ENCODE measurements around the gene ZCCHC2.

ZCCHC2 gene

DNA sequence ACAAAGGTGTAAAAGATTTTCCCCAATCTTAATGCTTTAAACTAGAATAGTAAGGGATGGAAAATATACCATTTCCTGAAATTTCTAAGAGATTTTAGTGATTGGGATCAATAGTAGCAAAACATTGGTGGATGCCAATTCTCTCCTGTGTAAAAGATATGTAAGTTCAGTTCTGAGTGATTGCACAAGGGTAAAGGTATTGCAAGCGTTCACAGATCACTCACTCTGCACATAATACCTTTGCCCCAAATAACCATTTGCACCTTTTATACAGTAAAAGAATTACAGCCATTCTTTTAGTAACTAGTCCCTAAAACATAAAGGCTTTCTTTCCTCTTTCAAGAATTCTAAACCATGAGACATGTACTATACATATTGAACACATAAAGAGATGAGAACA is 13.0 kb upstream of the ZCCHC2 start:
- no peak overlapping the region for H3K4me3 ChIP-seq (ENCODE audit: low read depth, low read length)

GRCh38 chr18:62510789-62511188 is 12.0 kb upstream of the ZCCHC2 start:
- no peak overlapping the region for H3K4me3 ChIP-seq (ENCODE audit: low read depth, low read length)

DNA sequence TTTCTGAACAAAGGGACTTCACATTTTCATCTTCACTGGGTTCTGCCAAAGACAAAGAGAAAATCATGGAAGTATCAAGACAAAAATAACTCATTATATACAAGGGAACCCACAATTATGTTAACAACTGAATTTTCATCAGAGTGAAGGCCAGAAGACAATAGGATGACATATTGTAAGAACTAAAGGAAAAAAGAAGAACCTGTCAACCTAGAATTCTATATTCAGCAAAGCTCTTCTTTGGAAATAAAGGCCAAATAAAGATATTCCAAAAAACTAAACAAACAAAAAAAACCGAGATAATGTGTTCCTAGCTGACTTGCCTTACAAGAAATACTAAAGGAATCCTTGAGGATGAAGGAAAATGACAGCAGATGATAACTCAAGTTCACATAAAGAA is 10.3 kb upstream of the ZCCHC2 start:
- no peak overlapping the region for H3K4me3 ChIP-seq (ENCODE audit: low read depth, low read length)

DNA sequence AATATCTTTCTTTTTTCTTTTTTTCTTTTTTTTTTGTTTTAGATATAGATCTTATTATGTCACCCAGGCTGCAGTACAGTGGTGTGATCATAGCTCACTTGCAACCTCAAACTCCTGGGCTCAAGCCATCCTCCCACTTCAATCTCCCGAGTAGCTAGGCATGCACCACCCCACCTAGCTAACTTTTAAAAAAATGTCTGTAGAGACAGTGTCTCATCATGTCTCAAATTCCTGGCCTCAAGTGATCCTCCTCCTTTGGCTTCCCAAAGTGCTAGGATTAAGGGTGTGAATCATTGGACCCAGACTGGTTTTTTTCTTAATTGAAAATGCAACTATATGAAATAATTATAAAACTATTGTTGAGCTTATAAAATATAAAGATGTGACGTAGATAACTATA is 9.8 kb upstream of the ZCCHC2 start:
- no peak overlapping the region for H3K4me3 ChIP-seq (ENCODE audit: low read depth, low read length)

DNA sequence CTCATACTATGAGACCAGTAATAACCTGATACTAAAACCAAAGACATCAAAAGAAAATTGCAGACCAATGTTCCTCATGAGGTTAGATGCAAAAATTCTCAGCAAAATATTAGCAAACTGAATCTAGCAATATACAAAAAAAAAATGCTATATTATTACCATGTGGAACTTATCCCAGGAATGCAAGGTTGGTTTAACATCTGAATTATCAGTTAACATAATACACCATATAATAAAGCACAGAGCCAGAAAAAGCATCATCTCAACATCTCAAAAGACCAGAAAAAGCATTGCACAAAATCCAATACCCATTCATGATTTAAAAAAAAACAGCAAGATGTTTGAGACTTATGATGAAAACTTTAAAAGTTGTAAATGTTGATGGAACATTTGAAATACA is 8.3 kb upstream of the ZCCHC2 start:
- H3K4me3 ChIP-seq (ENCODE audit: low read depth, low read length), result no peak overlapping the region

DNA sequence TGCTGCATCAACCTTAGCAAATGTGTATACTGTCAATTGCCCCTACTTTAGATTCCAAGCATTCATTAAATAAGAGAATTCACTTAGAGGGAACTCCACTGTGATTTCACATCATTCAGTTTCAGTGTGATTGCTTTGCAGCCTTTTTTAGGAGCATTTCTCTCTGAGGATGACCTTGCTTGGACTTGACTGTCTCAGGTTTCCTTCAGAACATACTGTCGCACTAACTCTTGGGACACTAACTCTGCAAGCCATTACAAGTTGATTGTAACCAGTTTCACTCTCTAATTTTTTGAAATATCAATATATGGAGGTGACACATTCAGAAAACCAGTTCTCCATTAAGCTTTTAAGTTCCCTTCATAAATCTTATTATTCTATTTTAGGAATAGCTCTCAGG is 6.6 kb upstream of the ZCCHC2 start:
- no peak overlapping the region for H3K4me3 ChIP-seq (ENCODE audit: low read depth, low read length)

GRCh38 chr18:62518460-62519375 is 4.1 kb upstream of the ZCCHC2 start:
- no peak overlapping the region for H3K4me3 ChIP-seq (ENCODE audit: low read depth, low read length)

DNA sequence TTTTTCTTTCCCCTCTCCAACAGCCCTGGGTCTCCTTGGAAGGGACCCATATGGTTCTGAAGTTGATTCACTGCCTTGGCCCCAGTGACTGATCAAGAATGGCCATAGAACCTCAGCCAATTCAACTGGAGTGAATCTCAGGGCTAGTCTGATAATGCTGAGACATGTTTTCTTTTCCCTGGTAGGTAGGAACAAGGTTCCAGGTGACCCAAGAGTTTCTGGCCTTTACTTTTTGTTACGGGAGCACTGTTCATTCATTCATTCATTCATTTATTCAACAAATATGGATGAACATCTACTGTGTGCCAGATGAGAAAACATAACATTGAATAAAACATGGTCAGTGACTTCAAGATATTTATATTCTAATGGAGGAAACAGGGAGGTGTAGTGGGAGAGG is 3.1 kb upstream of the ZCCHC2 start:
- no peak overlapping the region for H3K4me3 ChIP-seq (ENCODE audit: low read depth, low read length)

GRCh38 chr18:62521082-62521481 is 1.7 kb upstream of the ZCCHC2 start:
- H3K4me3 ChIP-seq (ENCODE audit: low read depth, low read length), result no peak overlapping the region

- peak overlapping the region; percentile 77 for H3K4me3 ChIP-seq (ENCODE audit: low read depth, low read length)
Measured at GRCh38 chr18:62521593-62521992, 1.2 kb upstream of the ZCCHC2 start.

DNA sequence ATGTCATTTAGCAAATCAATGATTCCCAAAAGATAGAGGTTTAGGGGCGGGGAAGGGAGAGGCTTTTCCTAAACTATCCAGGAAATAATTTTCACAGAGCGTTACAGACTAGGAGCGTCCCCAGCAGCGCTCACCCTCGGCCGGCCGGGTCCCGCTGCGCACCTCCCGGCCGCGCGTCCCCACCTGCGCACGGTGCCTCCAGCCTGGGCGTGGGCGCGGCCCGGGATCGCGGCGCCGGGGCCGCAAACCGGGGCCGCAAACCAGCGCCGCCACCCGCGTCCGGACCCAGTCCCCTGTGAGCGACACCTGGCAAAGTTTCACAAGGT is 684 bp upstream of the ZCCHC2 start:
- peak overlapping the region; percentile 77 for H3K4me3 ChIP-seq (ENCODE audit: low read depth, low read length)

- peak overlapping the region; percentile 77 for H3K4me3 ChIP-seq (ENCODE audit: low read depth, low read length)
Measured at GRCh38 chr18:62523255-62523588, 397 bp downstream of the ZCCHC2 start.

DNA sequence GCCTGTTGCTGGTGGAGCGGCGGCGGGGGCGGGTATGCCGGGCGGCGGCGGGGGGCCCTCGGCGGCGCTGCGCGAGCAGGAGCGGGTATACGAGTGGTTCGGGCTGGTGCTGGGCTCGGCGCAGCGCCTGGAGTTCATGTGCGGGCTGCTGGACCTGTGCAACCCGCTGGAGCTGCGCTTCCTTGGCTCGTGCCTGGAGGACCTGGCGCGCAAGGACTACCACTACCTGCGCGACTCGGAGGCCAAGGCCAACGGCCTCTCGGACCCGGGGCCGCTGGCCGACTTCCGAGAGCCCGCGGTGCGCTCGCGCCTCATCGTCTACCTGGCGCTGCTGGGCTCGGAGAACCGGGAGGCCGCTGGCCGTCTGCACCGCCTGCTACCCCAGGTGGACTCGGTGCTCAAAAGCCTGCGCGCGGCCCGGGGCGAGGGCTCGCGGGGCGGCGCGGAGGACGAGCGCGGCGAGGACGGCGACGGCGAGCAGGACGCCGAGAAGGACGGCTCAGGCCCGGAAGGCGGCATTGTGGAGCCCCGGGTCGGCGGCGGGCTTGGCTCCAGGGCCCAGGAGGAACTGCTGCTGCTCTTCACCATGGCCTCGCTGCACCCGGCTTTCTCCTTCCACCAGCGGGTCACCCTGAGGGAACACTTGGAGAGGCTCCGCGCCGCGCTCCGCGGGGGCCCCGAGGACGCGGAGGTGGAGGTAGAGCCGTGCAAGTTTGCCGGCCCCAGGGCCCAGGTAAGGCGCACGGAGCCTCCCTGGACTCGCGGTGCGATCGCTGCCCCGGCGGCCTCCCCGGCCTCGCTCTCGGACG is 1.0 kb downstream of the ZCCHC2 start:
- H3K4me3 ChIP-seq (ENCODE audit: low read depth, low read length), result peak overlapping the region; percentile 67

GRCh38 chr18:62524440-62525200 is 1.8 kb downstream of the ZCCHC2 start:
- H3K4me3 ChIP-seq (ENCODE audit: low read depth, low read length), result peak overlapping the region; percentile 67

DNA sequence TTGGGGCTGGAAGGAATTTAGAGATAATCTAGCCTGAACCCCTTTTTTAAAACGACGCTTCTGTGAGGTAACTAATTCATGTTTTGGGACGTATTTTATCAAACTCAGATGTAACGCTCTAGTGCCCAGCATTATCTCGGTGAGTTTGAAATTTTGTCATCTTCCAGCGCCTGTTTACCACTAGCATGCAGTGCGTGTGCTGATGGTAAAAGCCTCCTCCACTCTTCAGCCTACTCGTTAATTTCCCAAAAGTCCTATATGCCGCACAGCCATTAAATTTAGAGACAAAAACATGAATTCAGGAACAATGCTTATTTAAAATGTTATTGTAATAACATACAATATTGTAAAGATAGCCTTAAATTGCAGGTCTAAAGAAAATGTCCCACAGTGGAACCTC is 2.8 kb downstream of the ZCCHC2 start:
- H3K4me3 ChIP-seq (ENCODE audit: low read depth, low read length), result no peak overlapping the region

DNA sequence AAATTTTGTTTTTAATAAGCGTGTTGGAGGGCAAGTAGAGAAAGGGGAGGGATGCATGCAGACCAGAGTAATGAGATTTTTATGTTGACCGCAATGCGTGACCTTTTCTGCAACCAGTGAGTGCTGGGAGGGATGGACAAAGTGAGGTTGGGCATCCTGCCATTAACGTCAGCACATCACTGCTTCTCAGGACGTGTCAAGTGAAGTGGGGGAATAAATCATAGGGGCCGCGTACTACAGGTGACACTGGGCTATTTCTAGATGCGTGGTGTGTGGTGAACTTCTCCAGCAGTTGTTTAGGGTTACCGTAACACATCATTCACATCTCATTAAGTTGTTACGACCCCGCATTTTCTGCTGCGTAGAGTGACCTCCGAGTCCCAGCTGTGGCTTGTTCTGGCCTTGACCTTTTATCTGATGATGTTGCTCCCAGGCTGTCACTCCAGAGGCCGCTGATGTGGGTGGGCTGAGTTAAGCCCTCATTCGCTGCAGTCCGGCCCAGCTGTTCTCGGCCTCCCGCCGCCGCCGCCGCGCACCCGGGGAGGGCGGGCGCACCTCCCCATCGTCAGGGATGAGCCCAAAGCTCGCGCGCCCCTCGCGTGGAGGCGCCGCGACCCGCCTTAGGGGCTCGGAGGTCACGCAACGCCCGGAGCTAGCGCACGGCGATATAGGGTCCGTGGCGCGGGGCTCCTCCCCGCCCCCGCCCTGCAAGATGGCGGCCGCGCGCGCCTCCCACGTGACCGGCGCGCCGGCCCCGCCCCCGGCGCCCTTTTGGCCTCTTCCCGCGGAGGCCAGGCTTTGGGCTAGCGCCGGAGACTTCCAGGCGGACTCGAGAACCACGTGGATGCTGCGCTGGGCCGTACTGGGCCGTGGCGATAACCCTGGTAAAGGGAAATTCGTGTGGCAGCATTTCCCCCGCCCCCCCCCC is 3.5 kb downstream of the ZCCHC2 start:
- peak overlapping the region; percentile 72 for H3K4me3 ChIP-seq (ENCODE audit: low read depth, low read length)

GRCh38 chr18:62529597-62529996 is 6.8 kb downstream of the ZCCHC2 start:
- no peak overlapping the region for H3K4me3 ChIP-seq (ENCODE audit: low read depth, low read length)

- H3K4me3 ChIP-seq (ENCODE audit: low read depth, low read length), result no peak overlapping the region
Measured at GRCh38 chr18:62531078-62531477, 8.3 kb downstream of the ZCCHC2 start.

DNA sequence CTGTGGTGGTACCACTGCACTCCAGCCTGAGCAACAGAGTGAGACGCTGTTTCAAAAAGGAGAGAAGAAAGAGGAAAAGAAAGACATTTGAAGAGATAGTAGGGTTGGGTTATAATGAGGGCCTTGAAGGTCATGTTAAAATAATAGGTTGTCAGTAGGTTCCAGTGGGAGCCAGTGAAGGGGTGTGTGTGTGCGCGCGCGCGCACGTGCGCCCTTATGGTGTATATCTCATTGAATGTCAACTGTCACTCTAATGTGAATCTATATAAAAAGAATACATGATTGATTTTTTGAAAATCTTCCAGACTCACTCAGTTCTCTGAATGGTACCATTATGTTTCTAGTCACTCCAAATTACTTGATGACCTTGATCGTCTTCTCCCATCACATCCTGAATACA is 9.1 kb downstream of the ZCCHC2 start:
- no peak overlapping the region for H3K4me3 ChIP-seq (ENCODE audit: low read depth, low read length)

- no peak overlapping the region for H3K4me3 ChIP-seq (ENCODE audit: low read depth, low read length)
Measured at GRCh38 chr18:62536005-62536404, 13.2 kb downstream of the ZCCHC2 start.

Data from iPS-11a (cell line).